ENCODE results near the gene TPX2.

DNA sequence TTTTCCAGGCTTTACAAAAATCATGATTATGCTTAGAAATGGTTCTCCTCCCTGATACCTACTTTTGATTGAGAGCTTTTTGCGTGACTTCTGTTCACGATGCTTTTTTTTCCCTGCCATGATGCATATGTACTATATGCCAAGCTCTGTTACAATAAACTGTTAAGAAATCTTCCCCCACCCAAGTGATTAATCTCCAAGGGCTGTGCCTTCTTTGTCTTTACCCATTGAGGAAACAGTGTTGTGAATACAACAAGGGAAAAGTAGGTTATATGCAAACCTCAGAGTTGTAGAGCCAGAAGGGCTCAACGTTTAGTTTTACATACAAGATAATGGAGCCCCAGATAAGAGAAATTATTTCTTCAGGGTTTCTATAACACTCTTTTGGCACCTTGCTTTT, 46.0 kb downstream of the TPX2 start:
- TF ChIP-seq, protein P1, sequence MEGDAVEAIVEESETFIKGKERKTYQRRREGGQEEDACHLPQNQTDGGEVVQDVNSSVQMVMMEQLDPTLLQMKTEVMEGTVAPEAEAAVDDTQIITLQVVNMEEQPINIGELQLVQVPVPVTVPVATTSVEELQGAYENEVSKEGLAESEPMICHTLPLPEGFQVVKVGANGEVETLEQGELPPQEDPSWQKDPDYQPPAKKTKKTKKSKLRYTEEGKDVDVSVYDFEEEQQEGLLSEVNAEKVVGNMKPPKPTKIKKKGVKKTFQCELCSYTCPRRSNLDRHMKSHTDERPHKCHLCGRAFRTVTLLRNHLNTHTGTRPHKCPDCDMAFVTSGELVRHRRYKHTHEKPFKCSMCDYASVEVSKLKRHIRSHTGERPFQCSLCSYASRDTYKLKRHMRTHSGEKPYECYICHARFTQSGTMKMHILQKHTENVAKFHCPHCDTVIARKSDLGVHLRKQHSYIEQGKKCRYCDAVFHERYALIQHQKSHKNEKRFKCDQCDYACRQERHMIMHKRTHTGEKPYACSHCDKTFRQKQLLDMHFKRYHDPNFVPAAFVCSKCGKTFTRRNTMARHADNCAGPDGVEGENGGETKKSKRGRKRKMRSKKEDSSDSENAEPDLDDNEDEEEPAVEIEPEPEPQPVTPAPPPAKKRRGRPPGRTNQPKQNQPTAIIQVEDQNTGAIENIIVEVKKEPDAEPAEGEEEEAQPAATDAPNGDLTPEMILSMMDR (IDR thresholded peaks at IDR 0.05; ENCODE audit: poor library complexity, severe bottlenecking): no peak
- TF ChIP-seq EP300 (conservative IDR thresholded peaks at IDR 0.05; ENCODE audit: poor library complexity, severe bottlenecking) (no peak), POLR2AphosphoS5 (IDR thresholded peaks at IDR 0.05) (no peak), EZH2 (IDR thresholded peaks at IDR 0.05; ENCODE audit: borderline replicate concordance, insufficient read depth, low read length, poor library complexity, severe bottlenecking) (no peak), TAF1 (IDR thresholded peaks at IDR 0.05; ENCODE audit: low read depth) (no peak), REST (IDR thresholded peaks at IDR 0.05; ENCODE audit: borderline replicate concordance) (no peak), RAD21 (conservative IDR thresholded peaks at IDR 0.05) (no peak)
